Stomach (tissue), 9 donors: Measurements from ENCODE around the gene LENG1. TPM values are rescaled to one million over a fixed set of nuclear protein-coding genes. Genes with fewer than 3 reads are reported as not detected.

Experiments
- DNase-seq, 2 donors: peaks; one replicate each; pipeline versions ENCODE4 v3.0.0 to v3.0.0-alpha.2; 2013 to 2019
- H3K27ac ChIP-seq, 5 donors: fragments of 200-600 bp in 4 of 5; sonication (generic) in 4 of 5; one replicate each; pipeline ENCODE4 v1.5.1; 2013 to 2019; ENCODE audit warnings: mild to moderate bottlenecking in 1 of 5, moderate library complexity in 1 of 5
- H3K27me3 ChIP-seq, 3 donors: fragments of 200-600 bp; sonication (generic); one replicate each; pipeline ENCODE4 v1.5.1; 2017 to 2019; ENCODE audit warnings: mixed run types in 1 of 3
- H3K36me3 ChIP-seq, 4 donors: fragments of 200-600 bp; sonication (generic); 1 replicate in 3 of 4; 2 replicates in 1 of 4; pipeline ENCODE4 v1.5.1; 2016 to 2019
- H3K4me1 ChIP-seq, 4 donors: fragments of 200-600 bp; sonication (generic); one replicate each; pipeline ENCODE4 v1.5.1; 2016 to 2019
- H3K4me3 ChIP-seq, 4 donors: fragments of 200-600 bp; sonication (generic) in 3 of 4; one replicate each; pipeline ENCODE4 v1.5.1; 2016 to 2019; ENCODE audit warnings: mild to moderate bottlenecking in 1 of 4
- H3K9me3 ChIP-seq, 4 donors: fragments of 200-600 bp; sonication (generic); one replicate each; pipeline ENCODE4 v1.5.1; 2016 to 2019
- CTCF ChIP-seq, 7 experiments: fragments of 450-650 bp in 4 of 7; fragments of 200-600 bp in 3 of 7; sonication (generic) in 3 of 7; IDR thresholded peaks; one replicate each; pipeline ENCODE4 v1.5.1; 2016 to 2019; ENCODE audit warnings: antibody characterized with exemption in 7 of 7, control low read depth in 2 of 7, mild to moderate bottlenecking in 1 of 7
- EP300 ChIP-seq: sonication (generic); formaldehyde crosslinking; IDR thresholded peaks from one replicate; pipeline ENCODE4 v1.6.1; 2017; ENCODE audit warnings: antibody characterized with exemption
- POLR2A ChIP-seq, 4 donors: fragments of 450-650 bp; IDR thresholded peaks; one replicate each; pipeline ENCODE4 v1.6.1; 2016; ENCODE audit warnings: antibody characterized with exemption in 4 of 4, control low read depth in 2 of 4, mild to moderate bottlenecking in 1 of 4, moderate library complexity in 1 of 4
- POLR2AphosphoS5 ChIP-seq, 3 donors: sonication (generic); formaldehyde crosslinking; IDR thresholded peaks; one replicate each; pipeline ENCODE4 v1.6.1; 2016; ENCODE audit warnings: antibody characterized with exemption in 3 of 3
- WGBS, 5 donors: extraction: QIAGEN DNeasy Blood & Tissue Kit in 3 of 5; methylation state at CpG; one replicate each; pipeline versions ENCODE4 v1.1.5 to v1.1.7; 2013 to 2018; 5-methylcytosine and 5-hydroxymethylcytosine counted together
- intact Hi-C: fragments of 100-400 bp; cut with DNase I; formaldehyde crosslinking; loops from one replicate; pipeline ENCODE4 v1.15.1; 2023; ENCODE audit warnings: low total_unique reads
- polyA plus RNA-seq, 3 donors: library from polyadenylated mRNA; stranded (reverse); fragments of 200-250 nt; gene quantifications; one replicate each; pipeline ENCODE4 v1.2.3, GENCODE V29; 2013
- total RNA-seq, 5 donors: library from RNA; depleted of rRNA; stranded (reverse); fragments of >200 nt; gene quantifications; one replicate each; pipeline versions ENCODE4 v1.1.0 to v1.2.3, GENCODE V29; 2014 to 2016
- donor health status: healthy with polysubstance abuse.
- donor health status: Bipolar disorder and iron deficiency.
- donor health status: healthy.

Gene LENG1
- total and polyA plus RNA-seq, 8 donors = 4.2 to 35.6 (median 10.3) TPM; not detected in 2

- Histone ChIP-seq H3K36me3 (peaks cover 6 to 39% (median 29%) of the 10 kb centered on the region in 4 donors), H3K27me3 (no peaks in the 10 kb centered on the region), H3K9me3 (no peaks in the 10 kb centered on the region), H3K4me3 (peak overlapping the region; percentile 46 to 67 (median 54)), H3K27ac (peak overlapping the region; percentile 22 to 78 (median 69)), H3K4me1 (peaks cover 17 to 46% (median 44%) of the 10 kb centered on the region in 4 donors)
- 3 to 8% (median 4%) methylated on average over 30 of the region's 30 CpGs for WGBS, 5 donors
- intact Hi-C loops = no loop called here
- TF ChIP-seq EP300 (no peak), POLR2A (IDR thresholded peaks at IDR 0.05) (no peak), CTCF (IDR thresholded peaks at IDR 0.05) (no peak), POLR2AphosphoS5 (IDR thresholded peaks at IDR 0.05) (no peak)
- peak in 1 of 2 donors; percentile 27 for DNase-seq
Observed at GRCh38 chr19:54136086-54136863, 23.2 kb downstream of the LENG1 start.

GRCh38 chr19:54133957-54134590 lies 25.4 kb downstream of the LENG1 start:
- DNase-seq = no peak
- peaks cover 22 to 43% (median 36%) of the 10 kb centered on the region in 4 donors for H3K36me3 ChIP-seq
- no peaks in the 10 kb centered on the region for H3K9me3 ChIP-seq
- peaks cover 7 to 25% (median 22%) of the 10 kb centered on the region in 4 donors for H3K4me1 ChIP-seq
- intact Hi-C loops = no loop called here
- H3K4me3 ChIP-seq = no peak overlapping the region
- no peak overlapping the region for H3K27ac ChIP-seq
- H3K27me3 ChIP-seq = no peaks in the 10 kb centered on the region
- 51 to 67% (median 58%) methylated on average over 2 of the region's 2 CpGs for WGBS, 5 donors
- no peak for TF ChIP-seq POLR2A (IDR thresholded peaks at IDR 0.05)
- TF ChIP-seq POLR2AphosphoS5 (IDR thresholded peaks at IDR 0.05) = no peak
- TF ChIP-seq CTCF (IDR thresholded peaks at IDR 0.05) = no peak
- no peak for TF ChIP-seq EP300

- H3K4me1 ChIP-seq = peaks cover 1 to 18% (median 16%) of the 10 kb centered on the region in 4 donors
Observed at GRCh38 chr19:54133312-54133956, 26.1 kb downstream of the LENG1 start.

More at GRCh38 chr19:54133312-54133956, 26.1 kb downstream of the LENG1 start:
- intact Hi-C loops = no loop called here
- H3K9me3 ChIP-seq = no peaks in the 10 kb centered on the region
- no peak overlapping the region for H3K4me3 ChIP-seq
- peak in 1 of 2 donors; percentile 85 for DNase-seq
- peaks cover 29 to 49% (median 43%) of the 10 kb centered on the region in 4 donors for H3K36me3 ChIP-seq
- no peak for TF ChIP-seq POLR2AphosphoS5 (IDR thresholded peaks at IDR 0.05)
- TF ChIP-seq CTCF (IDR thresholded peaks at IDR 0.05) = no peak
- TF ChIP-seq EP300 = no peak
- no peak for TF ChIP-seq POLR2A (IDR thresholded peaks at IDR 0.05)
- H3K27ac ChIP-seq = no peak overlapping the region
- 74 to 84% (median 81%) methylated on average over 8 to 10 of the region's 10 CpGs for WGBS, 5 donors
- H3K27me3 ChIP-seq = no peaks in the 10 kb centered on the region
